ENCODE results near the gene IQSEC3.

DNA sequence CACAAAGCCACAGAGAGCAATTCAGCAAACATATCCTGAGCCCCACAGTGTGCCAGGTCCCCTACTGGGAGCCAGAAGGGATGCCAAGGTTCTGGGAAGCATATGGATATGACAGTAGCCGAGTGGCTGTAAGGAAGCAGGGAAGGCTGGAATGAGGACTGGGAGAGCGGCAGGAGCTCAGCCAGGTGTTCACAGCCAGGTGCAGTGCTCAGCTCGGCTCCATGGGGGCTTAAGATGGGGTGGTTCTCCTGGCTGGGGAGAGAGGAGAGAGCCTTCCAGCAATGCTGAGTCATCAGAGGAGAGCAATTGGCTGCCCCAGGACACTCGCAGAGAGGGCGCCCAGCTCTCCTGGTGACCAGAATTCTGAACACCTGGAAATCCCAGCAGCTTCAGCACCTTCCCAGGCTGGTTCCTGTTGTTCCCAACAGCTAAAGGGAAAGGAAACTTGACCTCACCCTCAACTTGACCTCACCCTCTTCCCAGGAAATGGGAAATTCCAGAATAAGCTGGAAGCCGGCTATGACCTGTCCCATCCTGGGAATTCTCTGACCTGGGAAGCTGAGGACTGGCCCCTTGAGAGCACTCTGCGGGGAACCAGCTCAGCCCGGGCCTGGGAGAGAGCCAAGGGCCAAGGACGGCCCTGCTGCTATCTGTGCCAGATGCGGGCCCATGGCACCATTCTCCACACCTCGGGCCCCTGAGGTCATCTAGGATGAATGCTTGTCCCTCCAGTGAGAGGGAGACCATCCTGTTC, 112.7 kb downstream of the IQSEC3 start:
- TF ChIP-seq, protein P1, sequence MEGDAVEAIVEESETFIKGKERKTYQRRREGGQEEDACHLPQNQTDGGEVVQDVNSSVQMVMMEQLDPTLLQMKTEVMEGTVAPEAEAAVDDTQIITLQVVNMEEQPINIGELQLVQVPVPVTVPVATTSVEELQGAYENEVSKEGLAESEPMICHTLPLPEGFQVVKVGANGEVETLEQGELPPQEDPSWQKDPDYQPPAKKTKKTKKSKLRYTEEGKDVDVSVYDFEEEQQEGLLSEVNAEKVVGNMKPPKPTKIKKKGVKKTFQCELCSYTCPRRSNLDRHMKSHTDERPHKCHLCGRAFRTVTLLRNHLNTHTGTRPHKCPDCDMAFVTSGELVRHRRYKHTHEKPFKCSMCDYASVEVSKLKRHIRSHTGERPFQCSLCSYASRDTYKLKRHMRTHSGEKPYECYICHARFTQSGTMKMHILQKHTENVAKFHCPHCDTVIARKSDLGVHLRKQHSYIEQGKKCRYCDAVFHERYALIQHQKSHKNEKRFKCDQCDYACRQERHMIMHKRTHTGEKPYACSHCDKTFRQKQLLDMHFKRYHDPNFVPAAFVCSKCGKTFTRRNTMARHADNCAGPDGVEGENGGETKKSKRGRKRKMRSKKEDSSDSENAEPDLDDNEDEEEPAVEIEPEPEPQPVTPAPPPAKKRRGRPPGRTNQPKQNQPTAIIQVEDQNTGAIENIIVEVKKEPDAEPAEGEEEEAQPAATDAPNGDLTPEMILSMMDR (IDR thresholded peaks at IDR 0.05; ENCODE audit: low read depth, low read length), result no peak
- no peak for TF ChIP-seq EZH2phosphoT487 (IDR thresholded peaks at IDR 0.05; ENCODE audit: low read depth)

All from OCI-LY3 (cell line).